Activated CD8-positive, alpha-beta memory T cell treated with anti-CD3 and anti-CD28 coated beads for 1 hour (primary cell): ENCODE data around the gene MAP4.

Source experiments
- DNase-seq, 2 donors: peaks; one replicate each; pipeline ENCODE4 v3.0.0-alpha.2; 2020; ENCODE audit warnings: low read depth in 1 of 2; ENCODE audit errors: extremely low read depth in 1 of 2

The MAP4 gene

DNA sequence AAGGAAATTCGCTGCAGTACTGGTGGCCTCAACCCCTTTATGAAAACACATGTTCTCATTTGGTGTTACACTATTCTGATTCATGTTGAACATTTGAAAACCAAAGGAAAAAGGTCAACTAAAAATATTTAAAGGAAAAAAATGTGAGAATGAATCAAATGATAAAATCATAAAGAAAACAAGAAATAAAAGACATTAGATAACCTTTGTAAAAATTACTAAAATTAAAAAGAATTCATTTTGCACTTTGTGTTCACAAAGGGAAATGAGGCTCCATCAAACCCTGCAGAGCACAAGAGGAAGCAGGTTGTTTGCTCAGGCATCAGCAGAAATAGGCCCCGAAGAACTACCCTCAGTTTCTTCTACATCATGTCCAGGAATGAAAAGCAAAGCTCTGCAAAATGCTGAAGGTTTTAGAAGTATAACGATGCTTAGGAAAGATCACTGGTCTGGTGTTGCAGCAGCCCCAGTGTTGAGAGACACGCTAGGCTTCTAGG lies 41.2 kb downstream of the MAP4 start:
- DNase-seq, result no peak

GRCh38 chr3:47971081-47971480 lies 45.1 kb downstream of the MAP4 start:
- no peak for DNase-seq

GRCh38 chr3:47964740-47965139 lies 51.5 kb downstream of the MAP4 start:
- no peak for DNase-seq

GRCh38 chr3:47961815-47962606 lies 54.2 kb downstream of the MAP4 start:
- DNase-seq, result no peak

- no peak for DNase-seq
These were observed 55.2 kb downstream of the MAP4 start for GRCh38 chr3:47961036-47961435.

DNA sequence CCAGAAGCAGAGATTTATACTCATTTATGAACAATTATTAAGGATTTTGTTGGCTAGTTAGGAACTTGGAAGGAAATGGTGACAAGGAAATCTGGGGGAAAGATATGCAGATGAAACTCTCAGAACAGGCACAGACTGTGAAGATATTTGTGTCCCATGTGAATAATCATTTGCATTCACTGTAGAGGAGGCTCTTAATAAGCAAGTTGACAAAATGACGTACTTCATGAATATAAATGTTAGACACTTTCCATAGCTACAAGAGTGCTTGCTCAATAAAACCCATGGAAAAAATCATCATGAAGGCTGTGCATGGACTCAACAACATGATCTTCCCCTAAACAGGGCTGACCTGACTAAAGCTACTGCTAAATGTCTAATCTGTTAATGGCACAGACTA lies 59.7 kb downstream of the MAP4 start:
- DNase-seq, result no peak

- no peak for DNase-seq
These were observed 61.6 kb downstream of the MAP4 start for GRCh38 chr3:47954567-47954966.

- no peak for DNase-seq
These were observed 65.6 kb downstream of the MAP4 start for GRCh38 chr3:47950453-47951169.

DNA sequence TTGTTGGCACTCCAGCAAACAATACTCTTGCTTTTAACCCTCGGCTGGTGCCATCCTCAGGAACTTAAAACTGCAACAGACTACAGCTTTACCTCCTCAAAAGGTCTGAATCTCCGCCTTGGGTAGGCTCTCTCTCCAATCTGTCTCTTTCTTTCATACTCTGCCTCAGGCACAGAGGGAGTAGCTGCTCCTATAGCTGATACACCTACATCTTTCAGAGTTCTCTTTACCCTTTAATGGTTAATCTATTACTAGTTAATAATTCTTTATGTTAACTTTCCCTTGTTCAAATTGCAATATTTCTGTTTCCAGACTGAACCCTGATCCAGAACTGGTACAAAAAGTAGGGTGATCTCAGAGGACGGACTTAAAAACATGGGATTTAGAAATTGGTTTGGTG lies 66.2 kb downstream of the MAP4 start:
- no peak for DNase-seq

DNA sequence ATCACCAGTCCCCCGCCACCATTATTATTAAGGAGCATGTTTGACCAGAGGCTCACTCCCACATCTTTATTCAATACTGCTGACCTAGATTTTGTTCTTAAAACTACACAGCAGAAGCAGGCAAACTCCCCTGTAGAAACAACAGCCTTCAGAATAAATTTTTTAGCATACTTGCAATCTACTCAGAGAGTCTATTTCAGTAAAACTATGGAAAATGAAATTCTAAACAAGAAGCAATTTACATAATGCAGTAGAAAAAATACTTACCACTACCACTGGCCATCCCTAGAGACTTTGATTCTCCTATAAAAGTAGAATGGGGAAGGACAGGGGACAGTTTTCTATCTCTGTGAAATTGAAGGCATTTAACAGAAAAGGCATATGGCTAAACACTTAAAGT lies 76.0 kb downstream of the MAP4 start:
- no peak for DNase-seq

- DNase-seq, result no peak
These were observed 83.8 kb downstream of the MAP4 start for GRCh38 chr3:47932421-47932820.

DNA sequence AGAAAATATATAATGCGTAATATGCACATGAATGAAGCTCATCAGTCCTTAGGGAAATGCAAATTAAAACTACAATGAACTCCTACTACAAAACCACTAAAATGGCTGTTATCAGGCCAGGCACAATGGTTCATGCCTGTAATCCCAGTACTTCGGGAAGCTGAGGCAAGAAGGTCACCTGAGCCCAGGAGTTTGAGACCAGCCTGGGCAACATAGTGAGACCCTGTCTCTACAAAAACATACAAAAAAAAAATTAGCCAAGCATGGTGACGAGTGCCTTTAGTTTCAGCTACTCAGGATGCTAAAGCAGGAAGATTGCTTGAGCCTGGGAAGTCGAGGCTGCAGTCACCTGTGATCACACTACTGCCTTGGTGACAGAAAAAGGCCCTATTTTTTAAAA lies 85.2 kb downstream of the MAP4 start:
- DNase-seq, result no peak

DNA sequence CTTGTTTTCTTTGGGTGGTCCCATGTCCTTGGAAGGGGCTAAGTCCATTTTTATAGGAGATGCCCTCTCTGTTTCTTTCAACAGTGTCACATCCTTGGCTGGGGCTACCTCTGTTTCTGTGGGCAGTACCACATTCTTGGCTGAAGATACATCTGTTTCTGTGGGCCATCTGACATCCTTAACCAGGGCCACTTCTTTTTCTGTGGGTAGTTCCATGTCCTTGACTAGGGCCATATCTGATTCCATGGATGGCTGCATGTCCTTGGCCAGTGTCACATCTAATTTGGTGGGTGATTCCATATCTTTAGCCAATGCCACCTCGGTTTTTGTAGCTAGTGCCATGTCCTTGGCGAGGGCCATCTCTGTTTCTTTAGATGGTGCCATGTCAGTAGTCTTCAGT lies 99.5 kb downstream of the MAP4 start:
- DNase-seq, result no peak

- DNase-seq, result no peak
These were observed 100.0 kb downstream of the MAP4 start for GRCh38 chr3:47916201-47916600.

DNA sequence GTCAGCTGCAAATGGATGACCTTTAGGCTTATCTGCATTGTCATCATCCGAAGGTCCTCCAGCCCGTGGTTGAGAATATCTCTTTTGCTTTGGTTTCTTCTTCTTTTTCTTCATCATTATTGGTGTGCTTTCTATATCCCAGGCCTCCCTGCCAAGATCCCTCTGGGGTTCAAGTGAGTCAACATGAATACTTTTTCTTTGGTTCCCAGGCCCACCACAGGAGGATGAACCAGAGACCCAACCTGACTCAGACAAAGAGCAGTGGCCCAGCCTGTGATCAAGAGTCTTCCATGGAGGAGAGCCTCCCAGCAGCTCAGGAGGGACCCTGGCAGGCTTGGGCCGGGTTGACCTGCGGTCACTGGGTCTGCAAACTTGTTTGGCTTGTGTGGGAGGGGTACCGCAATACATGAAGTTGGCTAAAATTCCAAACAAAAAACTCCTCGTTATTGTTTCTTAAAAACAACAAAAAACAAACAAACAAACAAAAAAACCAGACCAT lies 104.2 kb downstream of the MAP4 start:
- DNase-seq, result no peak

GRCh38 chr3:47910777-47911440 lies 105.3 kb downstream of the MAP4 start:
- DNase-seq, result no peak

- no peak for DNase-seq
These were observed 106.0 kb downstream of the MAP4 start for GRCh38 chr3:47910233-47910632.

- no peak for DNase-seq
These were observed 106.6 kb downstream of the MAP4 start for GRCh38 chr3:47909607-47910006.

GRCh38 chr3:47908744-47909143 lies 107.5 kb downstream of the MAP4 start:
- DNase-seq, result no peak

- no peak for DNase-seq
These were observed 108.4 kb downstream of the MAP4 start for GRCh38 chr3:47907784-47908183.

DNA sequence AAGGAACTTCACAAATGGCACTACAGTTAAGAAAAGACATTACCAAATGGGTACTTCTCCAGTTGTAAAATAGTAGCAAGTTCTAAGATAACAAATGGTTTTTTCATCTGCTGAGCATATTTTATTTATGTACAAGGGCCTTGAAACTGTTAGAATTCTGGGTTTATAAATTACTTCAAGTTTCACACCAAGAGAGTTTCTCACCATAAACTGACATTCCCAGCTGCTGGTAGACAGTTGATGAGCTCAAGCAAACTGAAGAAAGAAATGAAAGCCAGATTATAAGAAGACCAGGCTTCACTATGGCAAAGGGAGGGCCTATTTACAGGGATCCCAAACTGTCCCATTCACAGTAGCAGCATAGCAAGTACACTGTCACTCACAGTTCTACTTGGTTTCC lies 113.5 kb downstream of the MAP4 start:
- DNase-seq, result no peak
